GM12878 (cell line): ENCODE results near the gene CASQ1. TPM values are rescaled to one million over a fixed set of nuclear protein-coding genes. Genes with fewer than 3 reads are reported as not detected.

ENCODE experiments used
- ASH2L ChIP-seq: fragments of 300-600, 200-600 bp; sonication (generic); IDR thresholded peaks from 2 replicates; pipeline ENCODE4 v1.6.1; 2017; ENCODE audit warnings: low read depth, mild to moderate bottlenecking, borderline replicate concordance
- CBX3 ChIP-seq: fragments of 200-600 bp; sonication (generic); IDR thresholded peaks from 2 replicates; pipeline ENCODE4 v1.6.1; 2016; ENCODE audit warnings: low read depth, borderline replicate concordance
- CHD1 ChIP-seq: IDR thresholded peaks from 2 replicates; pipeline ENCODE4 v1.6.1; 2012; ENCODE audit warnings: low read depth, low read length, improper control_type of control experiment
- JUNB ChIP-seq: IDR thresholded peaks from 2 replicates; pipeline ENCODE4 v1.6.1; 2016; ENCODE audit warnings: antibody characterized with exemption, mild to moderate bottlenecking
- NR2C2 ChIP-seq: IDR thresholded peaks from 2 replicates; pipeline ENCODE4 v1.6.1; 2011; ENCODE audit warnings: borderline replicate concordance, low read depth; ENCODE audit not compliant: control insufficient read depth, insufficient read length
- PML ChIP-seq: IDR thresholded peaks from 2 replicates; pipeline ENCODE4 v1.6.1; 2012; ENCODE audit warnings: low read length, inconsistent platforms
- TCF7 ChIP-seq: IDR thresholded peaks from 2 replicates; pipeline ENCODE4 v1.6.1; 2014; ENCODE audit warnings: antibody characterized with exemption, borderline replicate concordance
- ZNF622 ChIP-seq: fragments of 450-650 bp; IDR thresholded peaks from 2 replicates; pipeline ENCODE4 v1.6.1; 2017; ENCODE audit warnings: mild to moderate bottlenecking, inconsistent platforms
- ZSCAN29 ChIP-seq: fragments of 450-650 bp; IDR thresholded peaks from 2 replicates; pipeline ENCODE4 v1.6.1; 2017; ENCODE audit warnings: mild to moderate bottlenecking, moderate library complexity
- polyA plus RNA-seq, 11 experiments: library from polyadenylated mRNA; depleted of rRNA in 4 of 11; unstranded in 6 of 11; stranded (reverse) in 5 of 11; fragments of >200 nt; fragmentation: Nextera tagmentation in 4 of 11; fragmentation: Illumina TruSeq in 1 of 11; extraction: Ambion mirVana in 4 of 11; extraction: Trizol in 1 of 11; gene quantifications; 1 replicate in 1 of 11; 2 replicates in 10 of 11; pipeline versions ENCODE4 v1.2.1 to v1.2.3, GENCODE V29; 2011 to 2016; ENCODE audit warnings: inconsistent platforms in 2 of 11, missing spikeins in 2 of 11, low read depth in 1 of 11
- total RNA-seq, 4 experiments: library from RNA; depleted of rRNA in 3 of 4; stranded (reverse); fragments of >200 nt in 3 of 4; fragmentation: Illumina TruSeq in 1 of 4; extraction: Trizol in 1 of 4; gene quantifications; 2 replicates each; pipeline versions ENCODE4 v1.2.1 to v1.2.3, GENCODE V29; 2013 to 2021
- TF ChIP-seq, protein P1 (sequence below): fragments of 450-650 bp; IDR thresholded peaks from 2 replicates; pipeline ENCODE4 v1.6.1; 2017; ENCODE audit warnings: borderline replicate concordance
- TF ChIP-seq, protein P2 (sequence below): fragments of 450-650 bp; IDR thresholded peaks from 2 replicates; pipeline ENCODE4 v1.6.1; 2017; ENCODE audit warnings: mild to moderate bottlenecking, low read depth, inconsistent platforms; ENCODE audit not compliant: poor library complexity, severe bottlenecking
- TF ChIP-seq, protein P3 (sequence below): IDR thresholded peaks from 2 replicates; pipeline ENCODE4 v1.6.1; 2012; ENCODE audit warnings: low read depth, low read length, improper control_type of control experiment

The CASQ1 gene
- total and polyA plus RNA-seq, 10 of the 15 experiments (the other 5 are each of a cell fraction or from before 2014, with no cell fraction given) = 0.10 to 0.77 (median 0.34) TPM

DNA sequence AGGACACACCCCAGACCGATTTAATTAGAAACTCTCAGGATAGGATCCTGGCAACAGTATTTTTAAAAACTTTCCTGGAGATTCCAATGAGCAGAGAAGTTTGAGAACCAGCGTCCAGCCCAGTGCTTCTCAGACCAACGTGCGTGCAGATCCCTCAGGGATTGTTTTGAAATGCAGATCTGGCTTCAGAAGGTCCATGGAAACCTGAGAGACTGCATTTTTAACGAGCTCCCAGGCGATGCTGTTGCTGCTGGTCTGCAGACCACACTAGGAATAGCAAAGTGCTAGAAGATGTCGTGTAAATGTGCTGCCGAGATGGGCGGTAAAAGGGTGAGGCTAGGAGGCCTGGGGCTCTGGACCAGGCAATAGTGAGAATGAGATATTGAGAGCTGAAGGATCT lies 18.4 kb upstream of the CASQ1 start (continued):
- no peak for TF ChIP-seq CHD1
- TF ChIP-seq CBX3 = no peak
- TF ChIP-seq TCF7 = no peak
- TF ChIP-seq NR2C2 = no peak
- no peak for TF ChIP-seq ASH2L
- no peak for TF ChIP-seq PML
- TF ChIP-seq, protein P1, sequence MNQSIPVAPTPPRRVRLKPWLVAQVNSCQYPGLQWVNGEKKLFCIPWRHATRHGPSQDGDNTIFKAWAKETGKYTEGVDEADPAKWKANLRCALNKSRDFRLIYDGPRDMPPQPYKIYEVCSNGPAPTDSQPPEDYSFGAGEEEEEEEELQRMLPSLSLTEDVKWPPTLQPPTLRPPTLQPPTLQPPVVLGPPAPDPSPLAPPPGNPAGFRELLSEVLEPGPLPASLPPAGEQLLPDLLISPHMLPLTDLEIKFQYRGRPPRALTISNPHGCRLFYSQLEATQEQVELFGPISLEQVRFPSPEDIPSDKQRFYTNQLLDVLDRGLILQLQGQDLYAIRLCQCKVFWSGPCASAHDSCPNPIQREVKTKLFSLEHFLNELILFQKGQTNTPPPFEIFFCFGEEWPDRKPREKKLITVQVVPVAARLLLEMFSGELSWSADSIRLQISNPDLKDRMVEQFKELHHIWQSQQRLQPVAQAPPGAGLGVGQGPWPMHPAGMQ = no peak
- no peak for TF ChIP-seq ZSCAN29
- no peak for TF ChIP-seq JUNB
- TF ChIP-seq, protein P2, sequence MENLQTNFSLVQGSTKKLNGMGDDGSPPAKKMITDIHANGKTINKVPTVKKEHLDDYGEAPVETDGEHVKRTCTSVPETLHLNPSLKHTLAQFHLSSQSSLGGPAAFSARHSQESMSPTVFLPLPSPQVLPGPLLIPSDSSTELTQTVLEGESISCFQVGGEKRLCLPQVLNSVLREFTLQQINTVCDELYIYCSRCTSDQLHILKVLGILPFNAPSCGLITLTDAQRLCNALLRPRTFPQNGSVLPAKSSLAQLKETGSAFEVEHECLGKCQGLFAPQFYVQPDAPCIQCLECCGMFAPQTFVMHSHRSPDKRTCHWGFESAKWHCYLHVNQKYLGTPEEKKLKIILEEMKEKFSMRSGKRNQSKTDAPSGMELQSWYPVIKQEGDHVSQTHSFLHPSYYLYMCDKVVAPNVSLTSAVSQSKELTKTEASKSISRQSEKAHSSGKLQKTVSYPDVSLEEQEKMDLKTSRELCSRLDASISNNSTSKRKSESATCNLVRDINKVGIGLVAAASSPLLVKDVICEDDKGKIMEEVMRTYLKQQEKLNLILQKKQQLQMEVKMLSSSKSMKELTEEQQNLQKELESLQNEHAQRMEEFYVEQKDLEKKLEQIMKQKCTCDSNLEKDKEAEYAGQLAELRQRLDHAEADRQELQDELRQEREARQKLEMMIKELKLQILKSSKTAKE = no peak
- TF ChIP-seq ZNF622 = no peak
- TF ChIP-seq, protein P3, sequence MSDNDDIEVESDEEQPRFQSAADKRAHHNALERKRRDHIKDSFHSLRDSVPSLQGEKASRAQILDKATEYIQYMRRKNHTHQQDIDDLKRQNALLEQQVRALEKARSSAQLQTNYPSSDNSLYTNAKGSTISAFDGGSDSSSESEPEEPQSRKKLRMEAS = no peak
